Measurements from ENCODE around the gene TMEM44. TPM values are rescaled to one million over a fixed set of nuclear protein-coding genes. Genes with fewer than 3 reads are reported as not detected.

Gene TMEM44
- total RNA-seq, 1 experiment from 2014 or later = 13.7 TPM

- Mint-ChIP-seq H3K9me3 (no peaks in the 10 kb centered on the region), H3K27ac (no peak overlapping the region), H3K4me3 (no peak overlapping the region), H3K36me3 (peaks cover 9% of the 10 kb centered on the region), H3K27me3 (ENCODE audit: low read depth) (no peaks in the 10 kb centered on the region), H3K4me1 (no peaks in the 10 kb centered on the region)
- ChIA-PET POLR2A (no interaction called here), CTCF (interaction anchor here (0.6 to 2.0 kb wide), 6 partner anchors 8 to 78 kb away, joined by 3 to 9 read pairs (median 4); partner anchors contain the start of genes LSG1 and TMEM44)
- no peak for ATAC-seq
- TF ChIP-seq NR3C1 (CRISPR knock-in tag; conservative IDR thresholded peaks at IDR 0.05; ENCODE audit: low read depth) (no peak), TEAD4 (CRISPR knock-in tag; IDR thresholded peaks at IDR 0.05) (no peak), PREB (CRISPR knock-in tag; IDR thresholded peaks at IDR 0.05; ENCODE audit: borderline replicate concordance) (no peak), CBFB (CRISPR knock-in tag; IDR thresholded peaks at IDR 0.05; ENCODE audit: low read depth) (no peak), NFE2L1 (CRISPR knock-in tag; IDR thresholded peaks at IDR 0.05) (no peak), ZNF317 (CRISPR knock-in tag; IDR thresholded peaks at IDR 0.05; ENCODE audit: borderline replicate concordance, low read depth) (no peak), ZMAT4 (CRISPR knock-in tag; IDR thresholded peaks at IDR 0.05) (no peak)
- no peak for DNase-seq (ENCODE audit: low spot score)
Observed at GRCh38 chr3:194604126-194604525, 29.1 kb downstream of the TMEM44 start.

DNA sequence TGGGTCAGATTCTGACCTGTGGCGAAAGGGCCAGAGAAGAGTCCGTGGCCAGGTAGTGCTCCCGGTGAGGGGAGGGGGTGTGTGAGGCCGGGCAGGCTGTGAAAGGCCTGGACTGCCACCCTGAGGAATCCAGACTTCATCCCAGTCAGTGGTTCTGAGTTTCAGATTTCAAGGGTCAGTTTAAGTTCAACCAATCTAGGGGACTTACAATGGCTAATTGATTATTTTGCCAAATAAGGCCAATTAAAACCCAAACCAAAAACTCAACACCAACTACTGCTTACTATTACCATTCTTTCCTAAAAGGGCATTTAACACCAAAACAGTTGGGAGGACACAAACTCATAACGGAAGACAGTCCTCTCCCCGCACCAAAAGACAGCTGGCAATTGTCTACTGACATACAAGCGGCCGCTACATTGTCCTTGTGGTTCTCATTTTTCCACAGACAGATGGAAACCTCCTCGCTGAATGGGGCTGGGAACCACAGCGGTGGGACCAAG, 30.5 kb downstream of the TMEM44 start:
- Mint-ChIP-seq H3K4me1 (no peaks in the 10 kb centered on the region), H3K36me3 (peaks cover 9% of the 10 kb centered on the region), H3K4me3 (no peak overlapping the region), H3K27ac (no peak overlapping the region), H3K9me3 (no peaks in the 10 kb centered on the region), H3K27me3 (ENCODE audit: low read depth) (no peaks in the 10 kb centered on the region)
- ChIA-PET CTCF (interaction anchor here (0.9 to 1.3 kb wide), 2 partner anchors 9 to 131 kb away, joined by 4 to 5 read pairs; no protein-coding TSS in a partner anchor), POLR2A (interaction anchor here (0.6 kb wide), 1 partner anchor 13 kb away, joined by 3 read pairs; no protein-coding TSS in a partner anchor)
- DNase-seq (ENCODE audit: low spot score) (no peak), ATAC-seq (no peak)
- TF ChIP-seq MYBL2 (CRISPR knock-in tag; IDR thresholded peaks at IDR 0.05) = no peak
- no peak for TF ChIP-seq ZNF425 (CRISPR knock-in tag; conservative IDR thresholded peaks at IDR 0.05)
- no peak for TF ChIP-seq OVOL2 (CRISPR knock-in tag; IDR thresholded peaks at IDR 0.05; ENCODE audit: borderline replicate concordance)
- TF ChIP-seq SOX15 (CRISPR knock-in tag; IDR thresholded peaks at IDR 0.05) = no peak
- TF ChIP-seq STAT6 (CRISPR knock-in tag; conservative IDR thresholded peaks at IDR 0.05; ENCODE audit: low read depth) = no peak
- TF ChIP-seq ESRRA (CRISPR knock-in tag; IDR thresholded peaks at IDR 0.05; ENCODE audit: borderline replicate concordance) = no peak
- TF ChIP-seq ZNF532 (CRISPR knock-in tag; IDR thresholded peaks at IDR 0.05; ENCODE audit: borderline replicate concordance) = no peak
- no peak for TF ChIP-seq GTF2I (CRISPR knock-in tag; conservative IDR thresholded peaks at IDR 0.05)
- no peak for TF ChIP-seq SP1 (CRISPR knock-in tag; conservative IDR thresholded peaks at IDR 0.05)
- no peak for TF ChIP-seq ELF4 (CRISPR knock-in tag; IDR thresholded peaks at IDR 0.05; ENCODE audit: low read depth)
- no peak for TF ChIP-seq FOXJ3 (CRISPR knock-in tag; IDR thresholded peaks at IDR 0.05; ENCODE audit: borderline replicate concordance)
- TF ChIP-seq, protein P1, sequence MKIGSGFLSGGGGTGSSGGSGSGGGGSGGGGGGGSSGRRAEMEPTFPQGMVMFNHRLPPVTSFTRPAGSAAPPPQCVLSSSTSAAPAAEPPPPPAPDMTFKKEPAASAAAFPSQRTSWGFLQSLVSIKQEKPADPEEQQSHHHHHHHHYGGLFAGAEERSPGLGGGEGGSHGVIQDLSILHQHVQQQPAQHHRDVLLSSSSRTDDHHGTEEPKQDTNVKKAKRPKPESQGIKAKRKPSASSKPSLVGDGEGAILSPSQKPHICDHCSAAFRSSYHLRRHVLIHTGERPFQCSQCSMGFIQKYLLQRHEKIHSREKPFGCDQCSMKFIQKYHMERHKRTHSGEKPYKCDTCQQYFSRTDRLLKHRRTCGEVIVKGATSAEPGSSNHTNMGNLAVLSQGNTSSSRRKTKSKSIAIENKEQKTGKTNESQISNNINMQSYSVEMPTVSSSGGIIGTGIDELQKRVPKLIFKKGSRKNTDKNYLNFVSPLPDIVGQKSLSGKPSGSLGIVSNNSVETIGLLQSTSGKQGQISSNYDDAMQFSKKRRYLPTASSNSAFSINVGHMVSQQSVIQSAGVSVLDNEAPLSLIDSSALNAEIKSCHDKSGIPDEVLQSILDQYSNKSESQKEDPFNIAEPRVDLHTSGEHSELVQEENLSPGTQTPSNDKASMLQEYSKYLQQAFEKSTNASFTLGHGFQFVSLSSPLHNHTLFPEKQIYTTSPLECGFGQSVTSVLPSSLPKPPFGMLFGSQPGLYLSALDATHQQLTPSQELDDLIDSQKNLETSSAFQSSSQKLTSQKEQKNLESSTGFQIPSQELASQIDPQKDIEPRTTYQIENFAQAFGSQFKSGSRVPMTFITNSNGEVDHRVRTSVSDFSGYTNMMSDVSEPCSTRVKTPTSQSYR (CRISPR knock-in tag; IDR thresholded peaks at IDR 0.05) = no peak

Measured in WTC11 (cell line).